ENCODE results near the gene PAX8.
"Not testable (repeated sequence)": the region's sequence is repeated elsewhere in the genome, so short reads cannot be mapped to it uniquely, and the experiment has no call there.

Gene PAX8

GRCh38 chr2:113298176-113298575 is 19.5 kb upstream of the PAX8 start:
- TF ChIP-seq CTCF (conservative IDR thresholded peaks at IDR 0.05; ENCODE audit: low read depth, low read length), result no peak
- H3K4me3 ChIP-seq (ENCODE audit: low read depth, low read length), result no peak overlapping the region
- no peak for DNase-seq (ENCODE audit: low read depth)

DNA sequence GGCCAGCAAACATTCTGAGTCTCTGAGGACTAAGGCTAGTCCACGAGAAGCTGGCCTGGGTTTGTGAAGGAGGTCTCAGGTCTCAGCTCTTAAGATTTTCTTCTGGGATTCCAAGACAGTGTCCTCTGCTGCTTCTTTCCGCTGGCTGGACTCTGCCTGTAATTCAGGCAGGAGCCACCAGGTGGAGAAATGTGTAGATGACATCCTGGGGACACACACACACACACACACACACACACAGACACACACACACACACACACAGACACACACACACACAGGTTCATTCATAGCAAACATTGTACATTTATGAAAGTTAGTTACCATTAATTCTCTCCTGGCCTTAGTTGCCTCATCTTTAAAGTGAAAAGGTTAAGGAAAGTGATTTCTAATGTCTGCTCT is 18.9 kb upstream of the PAX8 start:
- DNase-seq (ENCODE audit: low read depth); H3K4me3 ChIP-seq (ENCODE audit: low read depth, low read length): not testable (repeated sequence)
- TF ChIP-seq CTCF (conservative IDR thresholded peaks at IDR 0.05; ENCODE audit: low read depth, low read length), result peak; percentile 42

- no peak overlapping the region for H3K4me3 ChIP-seq (ENCODE audit: low read depth, low read length)
- no peak for DNase-seq (ENCODE audit: low read depth)
- no peak for TF ChIP-seq CTCF (conservative IDR thresholded peaks at IDR 0.05; ENCODE audit: low read depth, low read length)
Observed at GRCh38 chr2:113291191-113291590, 12.5 kb upstream of the PAX8 start.

DNA sequence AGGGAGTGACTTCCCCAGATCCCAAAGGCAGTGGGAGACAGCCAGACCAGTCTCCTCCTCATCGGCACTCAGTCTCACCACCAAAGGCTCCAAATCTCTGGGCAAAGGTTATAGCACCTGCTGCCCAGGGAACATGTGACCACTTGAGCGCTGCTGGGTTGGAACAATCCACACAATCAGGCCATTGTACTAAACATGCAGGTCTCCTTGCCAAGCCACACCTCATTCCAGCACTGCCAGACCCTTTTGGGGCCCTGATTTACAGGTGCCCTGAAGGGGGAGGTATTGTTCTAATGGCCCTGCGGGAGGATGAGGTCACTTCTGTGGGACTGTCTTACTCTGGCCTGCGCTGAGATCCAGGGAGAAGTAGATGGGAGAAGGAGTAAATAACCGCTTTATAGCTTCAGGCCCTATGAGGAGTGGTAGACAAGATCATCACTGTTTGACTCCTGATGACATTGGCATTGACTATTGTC is 10.0 kb upstream of the PAX8 start:
- not testable (repeated sequence) for DNase-seq (ENCODE audit: low read depth); H3K4me3 ChIP-seq (ENCODE audit: low read depth, low read length)

GRCh38 chr2:113288117-113288673 is 9.5 kb upstream of the PAX8 start:
- H3K4me3 ChIP-seq (ENCODE audit: low read depth, low read length); DNase-seq (ENCODE audit: low read depth): not testable (repeated sequence)

DNA sequence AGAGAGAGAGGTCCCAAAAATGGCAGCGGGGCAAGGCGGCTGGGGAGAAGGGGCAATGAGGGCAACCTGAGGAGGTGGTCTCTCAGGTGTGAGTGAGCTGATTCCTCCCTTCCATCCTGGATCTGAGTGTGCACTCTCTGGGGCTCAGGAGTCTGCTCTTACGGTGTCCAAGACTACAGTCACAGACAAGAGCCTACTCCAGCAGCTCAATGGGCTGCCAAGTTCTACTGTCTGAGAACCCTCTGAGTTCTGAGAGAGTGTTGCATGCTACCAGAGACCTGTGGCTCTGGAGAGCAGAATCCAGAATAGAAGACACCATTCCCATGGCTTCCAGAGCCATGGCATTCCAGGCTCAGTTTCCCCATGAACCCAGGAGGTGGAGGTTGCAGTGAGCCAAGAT is 7.1 kb upstream of the PAX8 start:
- no peak overlapping the region for H3K4me3 ChIP-seq (ENCODE audit: low read depth, low read length)
- no peak for TF ChIP-seq CTCF (conservative IDR thresholded peaks at IDR 0.05; ENCODE audit: low read depth, low read length)
- no peak for DNase-seq (ENCODE audit: low read depth)

- H3K4me3 ChIP-seq (ENCODE audit: low read depth, low read length), result not testable (repeated sequence)
- peak; percentile 66 for DNase-seq (ENCODE audit: low read depth)
Observed at GRCh38 chr2:113284999-113285398, 6.3 kb upstream of the PAX8 start.

DNA sequence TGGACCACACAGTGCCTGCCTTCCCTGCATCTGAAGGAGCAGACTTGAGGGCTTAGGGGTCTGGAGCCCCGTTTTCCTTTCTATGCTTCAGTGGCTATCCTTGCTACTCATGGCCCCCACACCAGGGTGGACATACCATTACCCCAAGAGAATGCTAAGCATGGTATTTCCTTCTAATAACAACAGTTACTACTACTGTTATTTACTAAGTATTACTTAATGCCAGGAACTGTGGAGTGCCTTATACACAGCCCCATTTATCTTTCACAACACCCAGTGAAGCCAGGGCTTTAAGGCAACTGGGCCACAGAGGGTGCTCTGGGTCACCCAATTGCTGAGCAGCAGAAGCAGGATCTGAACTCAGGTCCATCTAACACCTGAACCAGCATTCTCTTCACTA is 5.8 kb upstream of the PAX8 start:
- peak; percentile 72 for DNase-seq (ENCODE audit: low read depth)
- TF ChIP-seq CTCF (conservative IDR thresholded peaks at IDR 0.05; ENCODE audit: low read depth, low read length), result no peak
- no peak overlapping the region for H3K4me3 ChIP-seq (ENCODE audit: low read depth, low read length)
